Stimulated activated naive CD8-positive, alpha-beta T cell treated with anti-CD3 and anti-CD28 coated beads, Interleukin-15, Interleukin-2, amounts not matched to agents 100 U/mL and 50 U/mL, for 24 hours (primary cell): ENCODE results near the gene ACBD6.
A peak's percentile ranks its signal among the peaks of the same experiment; 100 is the strongest.
"Not testable (repeated sequence)": the region's sequence is repeated elsewhere in the genome, so short reads cannot be mapped to it uniquely, and the experiment has no call there.

Experiments used
- ATAC-seq: fragments of 150-1000 bp; cut with Tn5 transposase; one replicate; pipeline ENCODE4 v1.10.0; 2021
- DNase-seq: peaks from one replicate; pipeline ENCODE4 v3.0.0; 2021

ACBD6 gene

GRCh38 chr1:180489313-180489712 lies 13.1 kb downstream of the ACBD6 start:
- DNase-seq = no peak
- no peak for ATAC-seq

GRCh38 chr1:180488661-180489060 lies 13.7 kb downstream of the ACBD6 start:
- no peak for DNase-seq
- no peak for ATAC-seq

GRCh38 chr1:180486092-180486491 lies 16.3 kb downstream of the ACBD6 start:
- no peak for DNase-seq
- no peak for ATAC-seq

GRCh38 chr1:180484490-180484889 lies 17.9 kb downstream of the ACBD6 start:
- ATAC-seq (no peak), DNase-seq (no peak)

DNA sequence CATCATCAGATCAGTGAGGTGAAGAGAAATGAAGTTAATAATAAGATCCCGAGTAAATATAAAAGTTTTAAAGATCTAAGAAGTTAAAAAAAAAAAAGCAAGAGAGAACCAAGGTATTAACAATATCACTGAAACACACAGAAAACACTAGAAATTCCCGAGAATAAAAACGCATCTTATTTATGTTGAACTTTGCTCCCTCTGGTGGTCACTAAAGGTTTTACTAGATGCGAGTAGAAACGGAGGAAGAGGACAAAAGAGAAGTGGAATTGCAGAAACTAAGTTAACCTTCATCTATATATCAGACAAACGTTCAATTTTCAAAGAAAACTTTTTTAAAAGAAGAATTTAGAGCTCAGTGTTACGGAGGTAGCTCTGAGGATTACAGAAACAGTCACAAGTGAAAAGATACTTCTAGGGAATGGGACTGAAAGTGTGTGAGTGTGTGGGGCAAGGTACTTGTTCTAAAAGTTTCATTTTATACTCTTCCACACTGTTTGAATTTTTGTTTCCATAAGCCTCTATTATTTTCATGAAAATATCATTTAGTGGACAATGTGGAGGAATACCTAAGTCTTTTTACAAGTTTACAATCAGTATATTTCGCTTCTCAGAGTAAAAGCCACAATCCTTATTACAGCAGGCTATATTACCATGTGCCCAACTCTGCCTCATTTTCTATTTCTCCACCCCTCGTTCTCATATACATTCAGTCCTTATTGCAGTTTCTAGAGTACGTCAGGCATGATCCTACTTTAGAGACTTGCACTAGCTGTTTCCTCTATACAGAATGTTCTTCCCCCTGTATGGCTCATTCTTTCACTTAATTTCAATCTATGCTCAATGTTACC lies 19.7 kb downstream of the ACBD6 start:
- ATAC-seq (no peak), DNase-seq (no peak)

DNA sequence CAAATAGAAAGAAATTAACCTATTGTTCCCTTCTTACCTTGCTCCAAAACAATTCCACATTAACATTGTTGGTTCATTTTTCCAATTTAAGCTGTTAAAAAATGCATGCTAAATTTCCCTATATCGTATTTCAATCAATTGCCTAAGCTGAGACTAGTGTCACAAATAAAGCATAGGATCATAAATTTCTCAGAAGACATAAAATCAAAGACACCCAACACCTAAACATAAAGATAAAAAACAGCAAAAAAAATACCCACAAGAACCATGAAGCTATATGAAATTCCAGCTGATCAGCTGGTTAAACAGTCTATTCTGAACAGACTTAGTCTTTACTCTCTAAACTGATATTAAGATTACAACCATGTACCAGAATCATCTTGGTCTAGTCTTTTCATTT lies 32.3 kb downstream of the ACBD6 start:
- DNase-seq = no peak
- ATAC-seq = no peak

- DNase-seq (no peak), ATAC-seq (no peak)
These were observed 34.1 kb downstream of the ACBD6 start for GRCh38 chr1:180468311-180468710.

DNA sequence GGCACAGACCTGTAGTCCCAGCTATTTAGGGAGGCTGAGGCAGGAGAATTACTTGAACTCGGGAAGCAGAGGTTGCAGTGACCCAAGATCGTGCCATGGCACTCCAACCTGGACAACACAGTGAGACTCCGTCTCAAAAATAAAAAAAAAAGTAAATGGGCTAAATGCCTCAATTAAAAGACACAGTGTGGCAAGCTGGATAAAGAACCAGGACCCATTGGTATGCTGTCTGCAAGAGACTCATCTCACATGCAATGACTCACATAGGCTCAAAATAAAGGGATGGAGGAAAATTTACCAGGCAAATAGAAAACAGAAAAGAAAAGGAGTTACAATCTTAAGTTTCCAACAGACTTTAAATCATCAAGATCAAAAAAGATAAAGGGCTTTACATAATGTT lies 40.3 kb downstream of the ACBD6 start:
- ATAC-seq (no peak), DNase-seq (no peak)

GRCh38 chr1:180461682-180462081 lies 40.7 kb downstream of the ACBD6 start:
- not testable (repeated sequence) for ATAC-seq, DNase-seq

- no peak for ATAC-seq
These were observed 43.6 kb downstream of the ACBD6 start for GRCh38 chr1:180458807-180459206.

GRCh38 chr1:180456191-180456590 lies 46.2 kb downstream of the ACBD6 start:
- no peak for ATAC-seq
- no peak for DNase-seq

More at GRCh38 chr1:180458807-180459206, 43.6 kb downstream of the ACBD6 start:
- DNase-seq = no peak

GRCh38 chr1:180451504-180451903 lies 50.9 kb downstream of the ACBD6 start:
- peak; percentile 61 for ATAC-seq

GRCh38 chr1:180444522-180444921 lies 57.9 kb downstream of the ACBD6 start:
- ATAC-seq (no peak), DNase-seq (no peak)

More at GRCh38 chr1:180451504-180451903, 50.9 kb downstream of the ACBD6 start:
- no peak for DNase-seq

DNA sequence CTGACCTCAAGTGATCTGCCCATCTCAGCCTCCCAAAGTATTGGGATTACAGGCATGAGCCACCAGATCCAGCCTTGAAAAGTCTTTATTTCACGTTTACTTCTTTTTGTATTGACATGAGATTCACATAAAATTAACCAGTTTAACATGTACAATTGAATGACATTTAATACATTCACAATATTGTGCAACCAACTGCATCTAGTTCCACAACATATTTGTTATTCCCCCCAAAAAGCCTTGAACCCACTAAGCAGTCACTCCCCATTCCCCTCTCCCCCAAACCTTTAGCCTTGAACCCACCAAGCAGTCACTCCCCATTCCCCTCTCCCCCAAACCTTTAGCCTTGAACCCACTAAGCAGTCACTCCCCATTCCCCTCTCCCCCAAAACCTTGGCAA lies 62.0 kb downstream of the ACBD6 start:
- ATAC-seq = no peak
- DNase-seq = no peak

- DNase-seq = no peak
- ATAC-seq = no peak
These were observed 66.8 kb downstream of the ACBD6 start for GRCh38 chr1:180435566-180435965.

GRCh38 chr1:180433873-180434272 lies 68.5 kb downstream of the ACBD6 start:
- no peak for DNase-seq
- no peak for ATAC-seq

DNA sequence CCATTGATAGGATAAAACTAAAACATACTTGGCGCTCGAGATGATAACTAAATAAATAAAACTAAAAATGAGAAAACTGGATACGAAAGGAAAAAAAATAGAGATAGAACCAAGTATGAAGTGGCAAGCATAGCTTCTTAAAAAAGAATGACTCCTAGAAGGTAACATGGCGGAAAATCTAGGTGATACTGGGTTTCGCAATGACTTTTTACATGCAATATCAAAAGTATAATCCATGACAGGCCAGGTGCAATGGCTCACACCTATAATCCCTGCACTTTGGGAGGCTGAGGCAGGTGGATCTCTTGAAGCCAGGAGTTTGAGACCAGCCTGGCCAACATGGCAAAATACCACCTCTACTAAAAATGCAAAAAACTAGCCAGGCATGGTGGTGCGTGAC lies 70.7 kb downstream of the ACBD6 start:
- DNase-seq (no peak), ATAC-seq (no peak)

- no peak for ATAC-seq
- DNase-seq = no peak
These were observed 73.3 kb downstream of the ACBD6 start for GRCh38 chr1:180428782-180429695.

- DNase-seq (no peak), ATAC-seq (no peak)
These were observed 76.4 kb downstream of the ACBD6 start for GRCh38 chr1:180425952-180426351.

DNA sequence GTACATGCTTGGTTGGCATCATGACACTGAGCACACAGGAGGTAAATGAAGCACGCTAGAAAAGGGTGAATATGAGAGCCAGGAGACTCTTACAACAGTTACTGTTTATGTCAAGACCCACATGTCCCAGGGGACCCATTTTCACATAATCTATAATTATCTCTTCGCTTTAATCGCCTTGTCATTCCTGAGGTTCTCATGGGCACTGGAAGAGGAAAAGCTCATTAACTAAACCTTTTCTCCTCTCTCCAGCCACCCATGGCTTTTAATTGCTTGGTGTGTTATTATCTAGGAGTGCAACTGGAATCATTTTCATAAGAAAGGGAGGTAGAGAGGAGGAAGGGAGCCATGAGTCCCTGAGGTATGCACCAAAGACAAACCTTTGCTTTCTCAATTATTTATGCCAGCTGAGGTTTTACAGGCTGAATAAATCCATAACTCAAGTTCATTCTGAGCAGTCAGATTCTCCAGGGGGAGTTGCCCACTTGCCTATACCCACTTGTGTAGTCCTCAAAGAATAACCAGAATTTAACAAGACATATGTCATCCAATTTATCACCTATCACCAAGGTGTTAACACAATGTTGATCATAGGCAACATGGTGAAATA lies 77.4 kb downstream of the ACBD6 start:
- no peak for ATAC-seq
- no peak for DNase-seq

DNA sequence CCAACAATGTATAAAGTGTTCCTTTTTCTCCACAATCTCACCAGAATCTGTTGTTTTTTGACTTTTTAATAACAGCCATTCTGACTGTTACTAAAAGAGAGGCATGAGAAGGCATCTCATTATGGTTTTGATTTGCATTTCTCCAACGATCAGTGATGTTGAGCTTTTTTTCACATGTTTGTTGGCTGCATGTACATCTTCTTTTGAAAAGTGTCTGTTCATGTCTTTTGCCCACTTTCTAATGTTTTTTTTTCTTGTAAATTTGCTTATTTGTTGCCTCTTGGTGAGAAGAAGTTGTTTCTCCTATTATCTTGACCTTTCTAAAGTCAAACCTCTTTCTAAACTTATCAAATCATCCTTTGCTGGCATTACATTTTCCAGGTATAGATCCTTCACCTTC lies 80.8 kb downstream of the ACBD6 start:
- no peak for ATAC-seq
- no peak for DNase-seq

DNA sequence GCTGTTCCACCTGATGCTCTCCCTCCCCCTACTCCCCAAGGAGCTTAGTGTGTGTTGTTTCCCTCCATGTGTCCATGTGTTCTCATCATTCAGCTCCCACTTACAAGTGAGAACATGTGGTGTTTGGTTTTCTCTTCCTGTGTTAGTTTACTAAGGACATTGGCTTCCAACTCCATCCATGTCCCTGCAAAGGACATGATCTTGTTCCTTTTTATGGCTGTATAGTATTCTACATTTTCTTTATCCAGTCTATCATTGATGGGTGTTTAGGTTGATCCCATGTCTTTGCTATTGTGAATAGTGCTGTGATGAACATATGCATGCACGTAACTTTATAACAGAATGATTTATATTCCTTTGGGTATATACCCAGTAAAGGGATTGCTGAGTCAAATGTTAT lies 81.2 kb downstream of the ACBD6 start:
- not testable (repeated sequence) for ATAC-seq

More for the DNA sequence above, 81.2 kb downstream of the ACBD6 start:
- DNase-seq = not testable (repeated sequence)
